Stimulated activated CD8-positive, alpha-beta memory T cell treated with anti-CD3 and anti-CD28 coated beads, Interleukin-7, amount 100 ng/mL, for 48 hours (primary cell): Measurements from ENCODE around the gene RASL11B.

Experiments
- DNase-seq, 2 donors: peaks; one replicate each; pipeline ENCODE4 v3.0.0-alpha.2; 2020; ENCODE audit warnings: low read depth in 1 of 2; ENCODE audit errors: extremely low read depth in 1 of 2

The RASL11B gene

DNA sequence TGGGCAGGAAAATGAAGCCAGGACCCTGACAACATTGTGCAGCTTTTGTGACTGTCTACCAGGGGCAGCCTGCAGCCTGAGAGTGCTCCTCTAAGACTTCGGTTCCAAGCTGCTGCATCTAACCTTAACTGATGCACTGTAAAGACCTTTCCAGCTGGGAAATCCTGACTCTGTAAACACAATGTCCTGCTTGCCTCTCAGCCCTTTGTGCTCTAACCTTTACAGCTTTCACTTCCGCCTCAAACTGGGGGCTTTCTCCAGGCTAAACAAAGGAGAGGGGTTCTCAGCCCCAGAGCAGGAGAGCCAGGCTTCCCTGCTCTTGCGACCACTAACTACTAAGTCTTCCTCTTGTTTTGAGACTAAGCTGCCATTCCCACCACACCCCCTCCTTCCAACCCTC is 19.3 kb upstream of the RASL11B start:
- no peak for DNase-seq

DNA sequence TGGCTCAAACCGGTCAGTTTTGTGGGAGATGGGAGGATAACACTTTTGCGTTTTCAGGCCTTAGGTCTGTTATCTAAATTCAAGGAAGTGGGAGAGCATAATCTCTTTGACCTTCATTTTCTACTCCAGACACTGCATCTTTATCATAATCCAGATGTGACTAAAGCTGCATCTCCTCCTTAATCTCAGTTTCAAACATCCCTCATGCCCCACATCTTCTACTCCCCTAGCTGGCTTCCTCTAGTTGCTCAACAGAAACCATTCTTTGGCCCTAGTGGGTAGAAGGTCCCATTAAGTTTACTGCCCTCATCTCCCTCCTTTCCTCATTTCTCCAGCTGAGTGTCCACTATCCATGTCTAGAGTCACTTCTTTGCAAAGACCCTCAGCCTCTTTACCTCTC is 18.8 kb upstream of the RASL11B start:
- no peak for DNase-seq

DNA sequence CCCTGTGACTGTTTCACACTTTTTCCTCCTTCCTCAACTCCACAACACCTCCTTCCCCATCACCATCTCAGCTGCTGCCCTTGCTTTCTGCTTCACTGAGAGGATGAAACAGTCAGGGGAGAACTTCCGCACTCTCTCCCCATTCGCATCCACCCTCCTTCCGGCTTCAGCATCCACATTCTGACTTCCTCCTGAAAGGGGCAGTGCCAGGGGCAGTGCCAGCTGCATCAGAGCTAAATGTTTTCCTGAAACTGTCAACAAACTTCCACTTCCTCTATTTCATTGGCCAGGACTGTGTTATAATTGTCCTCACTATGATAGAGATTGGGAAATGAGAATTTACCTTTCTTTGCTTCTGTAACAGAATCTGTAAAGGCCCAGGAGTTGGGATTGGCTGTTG is 18.2 kb upstream of the RASL11B start:
- DNase-seq: no peak

DNA sequence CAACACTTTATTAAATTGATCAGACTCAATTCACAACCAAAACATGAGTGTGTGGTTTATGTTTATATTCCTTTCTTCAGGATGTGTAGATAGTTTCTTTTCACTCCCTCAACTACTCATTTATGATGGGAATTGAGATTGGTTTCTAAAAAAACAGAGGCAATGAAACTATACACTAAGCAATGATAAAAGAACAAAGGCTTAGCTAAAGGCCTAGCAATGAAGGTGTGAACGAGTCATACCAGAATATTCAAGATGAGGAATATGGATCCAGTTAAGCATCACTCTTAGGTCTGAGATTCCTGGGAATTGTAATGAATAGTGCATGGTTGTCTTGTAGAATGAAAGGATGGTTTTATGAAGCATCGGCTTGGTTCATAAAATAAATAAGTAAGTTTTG is 17.5 kb upstream of the RASL11B start:
- no peak for DNase-seq

DNA sequence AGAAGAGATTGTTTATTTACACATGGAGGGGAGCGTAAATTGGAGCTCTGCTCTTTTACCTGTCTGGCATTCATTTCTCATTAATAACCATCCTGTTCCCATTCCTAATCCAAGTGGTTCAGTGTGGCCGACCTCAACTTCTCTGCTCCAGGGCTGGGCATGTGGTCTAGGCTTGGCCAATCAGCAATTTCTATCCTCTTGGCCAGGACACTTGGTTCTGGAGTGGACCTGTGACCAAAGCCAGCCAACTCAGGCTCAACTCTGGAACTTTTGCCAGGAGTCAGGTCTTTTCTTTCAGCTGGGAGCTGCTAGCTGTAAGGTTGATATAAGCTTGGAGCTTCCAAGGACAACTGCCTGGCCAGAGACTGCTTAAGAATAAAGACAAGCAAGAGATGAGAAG is 15.6 kb upstream of the RASL11B start:
- no peak for DNase-seq

DNA sequence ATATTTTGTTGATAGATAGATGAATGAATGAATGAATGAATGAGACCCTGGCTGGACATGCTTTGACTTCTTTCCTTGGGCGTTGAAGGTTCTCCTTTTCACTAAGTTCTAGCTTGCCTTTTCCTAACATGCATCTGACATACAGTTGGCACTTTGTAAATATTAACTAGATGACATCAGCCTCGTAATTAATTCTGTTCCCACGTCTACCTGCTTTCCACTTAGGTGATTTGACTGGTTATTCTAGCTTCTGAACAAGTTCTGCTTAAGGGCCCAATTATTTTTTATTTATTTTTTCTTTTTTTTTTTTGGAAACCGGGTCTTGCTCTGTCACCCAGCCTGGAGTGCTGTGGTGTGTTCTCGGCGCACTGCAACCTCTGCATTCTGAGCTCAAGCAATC is 13.9 kb upstream of the RASL11B start:
- no peak for DNase-seq

DNA sequence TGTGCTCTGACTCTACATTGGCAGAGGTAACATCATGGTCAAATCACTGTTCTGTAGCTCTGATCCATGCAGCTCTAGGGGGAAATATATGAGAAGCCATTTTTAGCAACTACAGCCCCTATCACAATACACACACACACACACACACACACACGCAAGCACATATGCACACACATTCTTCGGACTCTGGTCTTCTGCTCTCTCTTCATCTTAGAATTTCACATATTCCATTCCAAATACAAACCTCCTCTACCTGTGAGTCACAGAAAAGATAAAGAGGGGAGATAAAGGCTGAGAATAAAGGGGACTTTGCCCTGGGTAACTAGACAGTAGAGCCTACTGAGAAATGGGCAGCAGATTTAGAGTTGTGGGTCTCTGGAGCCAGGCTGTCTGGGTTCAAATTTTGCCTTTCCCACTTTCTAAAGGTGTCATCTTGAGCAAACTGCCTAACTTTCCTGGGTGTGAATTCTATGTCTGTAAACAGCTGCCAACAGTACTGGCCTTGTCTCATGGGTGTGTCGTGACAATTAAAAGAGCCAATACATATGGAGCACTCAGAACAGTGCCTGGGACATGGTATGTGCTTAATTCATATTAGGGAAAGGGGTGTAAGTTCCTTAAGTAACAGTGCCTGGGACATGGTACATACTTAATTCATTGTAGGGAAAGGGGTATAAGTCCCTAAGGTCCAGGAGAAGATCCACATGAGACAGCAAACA is 11.6 kb upstream of the RASL11B start:
- DNase-seq: no peak

DNA sequence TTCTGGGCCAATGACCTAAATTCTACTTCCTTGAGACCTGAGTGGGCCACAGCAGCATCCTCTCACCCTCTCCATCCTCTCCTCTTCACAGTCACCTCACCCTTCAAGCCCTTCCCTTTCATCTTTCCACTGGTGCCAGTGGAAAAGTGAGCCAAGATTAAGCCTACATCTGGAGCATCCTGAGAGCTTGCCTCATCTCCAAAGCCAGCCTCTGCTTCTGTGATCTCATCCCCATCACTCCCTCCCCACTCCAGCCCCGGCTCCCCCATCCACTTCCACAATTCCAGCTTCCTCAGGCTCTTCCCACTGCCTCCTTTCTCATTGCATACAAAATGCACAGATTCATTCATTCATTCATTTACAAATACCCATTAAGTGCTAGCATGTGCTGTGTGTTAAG is 10.1 kb upstream of the RASL11B start:
- DNase-seq: no peak

DNA sequence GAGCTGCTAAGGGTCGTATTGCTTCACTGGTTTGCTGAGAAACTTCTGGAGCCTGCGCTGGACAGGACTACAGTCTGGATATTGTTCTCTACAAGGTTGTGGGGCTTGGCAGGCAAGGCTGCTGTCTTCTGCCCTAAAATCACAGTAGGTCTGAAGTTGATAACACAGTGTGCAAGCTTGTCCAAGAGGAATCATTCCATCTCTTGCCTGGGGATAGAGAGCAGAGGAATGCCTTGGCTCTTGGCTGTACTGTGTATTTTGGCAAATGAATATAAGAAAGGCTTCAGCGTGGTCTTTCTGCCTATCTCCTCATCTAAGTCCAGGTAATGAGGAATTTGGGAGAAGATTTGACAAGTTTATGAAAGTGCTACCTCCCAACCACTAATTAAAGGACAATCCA is 9.4 kb upstream of the RASL11B start:
- DNase-seq: no peak

DNA sequence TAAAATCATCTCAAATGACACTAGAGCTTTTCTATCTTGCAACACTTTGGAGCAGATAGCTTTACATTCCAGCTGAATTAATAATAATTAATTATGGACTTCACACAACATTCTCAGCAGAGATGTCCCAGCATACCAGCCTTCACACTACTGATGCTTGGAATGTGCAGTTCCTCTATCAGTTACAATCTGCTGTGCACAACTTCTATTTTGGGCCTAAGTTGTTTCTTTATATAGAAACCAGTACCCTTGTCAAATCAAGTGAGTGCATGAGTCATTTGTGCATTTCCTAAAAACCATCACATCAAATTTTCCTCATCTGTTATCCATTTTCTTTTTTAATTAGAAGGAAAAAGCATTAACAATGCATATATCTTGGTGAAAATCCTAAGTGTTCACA is 8.8 kb upstream of the RASL11B start:
- DNase-seq: no peak

DNA sequence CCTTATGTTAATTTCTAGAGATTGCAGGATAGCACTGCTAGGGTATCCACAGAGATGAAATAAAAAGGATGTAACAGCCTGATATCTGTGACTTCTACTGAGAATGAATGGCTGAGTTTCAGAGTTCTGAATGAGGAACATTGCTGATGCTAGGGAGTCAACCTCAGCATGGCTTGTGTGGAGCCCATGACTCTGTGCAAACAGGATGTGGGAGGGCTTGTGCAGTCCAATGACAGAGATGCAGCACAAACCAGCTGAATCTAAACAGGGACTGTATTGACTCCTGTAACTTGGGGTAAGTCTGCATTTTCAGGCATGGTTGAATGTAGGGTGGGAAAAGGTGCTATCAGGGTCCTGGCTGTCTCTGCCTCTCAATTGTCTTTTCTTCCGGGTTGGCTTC is 5.3 kb upstream of the RASL11B start:
- DNase-seq: no peak

DNA sequence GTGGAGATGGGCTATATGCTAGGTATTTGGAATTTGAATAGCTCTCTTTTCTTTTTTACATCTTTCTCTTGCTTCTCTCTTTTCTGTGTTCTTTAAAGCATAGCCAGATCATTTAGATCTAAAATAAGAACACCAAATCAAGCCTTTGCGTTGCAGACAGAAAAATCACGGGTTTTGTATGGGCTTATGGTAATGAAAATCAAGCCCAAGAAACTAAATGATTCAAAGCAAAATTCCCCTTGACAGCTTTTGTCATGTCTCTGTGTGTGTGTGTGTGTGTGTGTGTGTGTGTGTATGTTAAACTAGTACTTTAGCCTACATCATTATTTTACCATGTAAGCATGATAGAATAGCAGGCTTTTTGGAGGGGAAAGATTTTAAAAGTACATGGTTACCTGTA is 1.8 kb upstream of the RASL11B start:
- no peak for DNase-seq

DNA sequence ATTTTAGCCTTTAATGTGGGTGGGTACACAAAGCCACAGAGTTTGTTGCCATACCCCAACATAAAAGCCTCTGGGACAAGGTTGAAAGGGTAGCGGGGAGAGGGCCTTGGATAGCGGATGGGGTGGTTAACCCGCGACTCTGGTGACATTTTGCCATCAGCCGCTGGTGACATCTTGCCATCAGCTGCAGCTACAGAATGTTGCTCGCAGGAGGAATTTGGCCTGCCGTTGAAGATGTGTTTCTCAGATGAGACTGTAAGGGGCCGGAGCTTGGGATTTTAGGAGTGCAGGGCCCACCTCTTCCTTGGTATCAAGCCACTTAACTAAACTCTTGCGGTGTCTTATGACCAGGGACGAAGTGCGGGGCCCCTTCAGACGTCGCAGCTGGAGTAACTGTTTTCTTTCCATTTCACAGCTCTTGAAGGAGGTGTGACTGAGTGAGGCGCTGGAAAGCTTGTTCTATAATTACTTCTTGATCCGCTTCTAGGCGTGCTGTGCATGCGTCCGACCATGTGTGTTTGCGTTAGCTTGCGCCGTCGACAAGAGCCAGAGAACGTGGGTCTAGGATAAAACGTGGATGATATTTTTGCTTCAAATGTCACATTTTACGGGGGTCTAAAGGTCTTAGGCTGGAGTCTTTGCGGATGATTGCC is 820 bp upstream of the RASL11B start:
- no peak for DNase-seq

DNA sequence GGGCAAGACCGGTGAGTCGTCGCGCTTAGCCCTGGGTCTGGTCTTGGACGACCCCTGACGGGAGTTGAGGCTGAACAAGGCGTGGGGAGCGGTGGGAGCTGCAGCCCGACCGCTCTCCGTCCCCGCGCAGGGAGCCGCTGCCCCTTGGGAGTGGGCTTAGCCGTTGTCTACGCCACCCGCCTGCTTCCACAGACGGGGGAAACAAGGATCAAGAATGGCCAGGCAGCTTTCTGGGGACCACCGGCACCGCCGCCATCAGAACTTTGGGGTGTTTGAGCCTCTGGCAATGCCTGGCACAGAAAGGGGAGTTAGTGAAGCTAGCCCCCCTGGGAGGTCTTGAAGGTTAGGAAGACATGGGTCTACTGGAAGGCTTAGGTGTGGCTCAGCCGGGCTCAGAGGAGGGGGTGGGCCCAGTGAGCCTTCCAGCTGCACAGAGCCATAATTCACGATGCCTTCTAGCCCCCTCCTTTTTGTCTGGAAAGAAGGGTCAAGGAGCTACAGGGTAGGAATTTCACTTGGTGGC is 583 bp downstream of the RASL11B start:
- no peak for DNase-seq

DNA sequence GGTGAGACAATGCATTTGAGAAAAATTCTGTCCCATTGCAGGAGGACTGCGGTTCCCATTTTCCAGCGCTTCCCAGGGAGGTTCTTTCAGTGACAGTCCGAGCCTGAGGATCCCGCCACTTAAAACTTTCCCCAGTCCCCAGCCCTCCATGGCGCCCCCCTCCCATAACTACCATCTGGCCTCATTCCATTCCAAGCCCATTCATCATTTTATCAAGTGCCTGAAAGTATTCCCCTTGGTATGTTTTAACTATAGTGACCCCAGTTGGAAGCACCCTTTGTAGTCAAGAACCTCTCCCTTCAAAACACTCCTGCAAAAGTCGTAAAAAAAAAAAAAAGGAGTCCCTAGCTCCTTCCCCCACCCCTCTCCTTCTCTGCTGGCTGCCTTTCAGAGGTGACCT is 1.2 kb downstream of the RASL11B start:
- DNase-seq: no peak

DNA sequence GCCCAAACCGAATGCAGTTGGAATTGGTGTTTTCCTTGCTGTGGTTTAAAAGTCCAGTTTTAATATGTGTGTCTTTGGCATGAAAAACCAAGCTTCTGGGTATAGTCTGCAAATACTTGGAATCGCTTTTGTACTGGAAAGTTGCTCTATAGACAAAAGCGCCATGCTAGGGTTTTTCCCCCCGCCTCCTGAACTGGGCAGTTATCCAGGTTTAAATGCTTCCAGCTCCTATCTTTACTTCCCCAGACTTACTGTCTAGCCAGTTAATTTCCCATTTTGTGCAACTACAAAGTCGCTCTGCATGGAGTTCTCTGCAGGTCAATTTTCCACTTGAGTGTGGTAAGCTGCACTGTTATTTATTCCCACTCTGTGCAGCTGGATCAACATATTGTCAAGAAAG is 2.7 kb downstream of the RASL11B start:
- DNase-seq: no peak

DNA sequence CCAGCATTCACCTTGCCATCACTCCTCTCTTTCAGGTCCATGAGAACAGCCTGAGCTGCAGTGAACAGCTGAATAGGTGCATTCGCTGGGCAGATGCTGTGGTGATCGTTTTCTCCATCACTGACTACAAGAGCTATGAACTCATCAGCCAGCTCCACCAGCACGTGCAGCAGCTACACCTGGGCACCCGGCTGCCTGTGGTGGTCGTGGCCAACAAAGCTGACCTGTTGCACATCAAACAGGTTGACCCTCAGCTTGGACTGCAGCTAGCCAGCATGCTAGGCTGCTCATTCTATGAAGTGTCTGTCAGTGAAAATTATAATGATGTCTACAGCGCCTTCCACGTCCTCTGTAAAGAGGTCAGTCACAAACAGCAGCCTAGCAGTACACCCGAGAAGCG is 3.2 kb downstream of the RASL11B start:
- no peak for DNase-seq

DNA sequence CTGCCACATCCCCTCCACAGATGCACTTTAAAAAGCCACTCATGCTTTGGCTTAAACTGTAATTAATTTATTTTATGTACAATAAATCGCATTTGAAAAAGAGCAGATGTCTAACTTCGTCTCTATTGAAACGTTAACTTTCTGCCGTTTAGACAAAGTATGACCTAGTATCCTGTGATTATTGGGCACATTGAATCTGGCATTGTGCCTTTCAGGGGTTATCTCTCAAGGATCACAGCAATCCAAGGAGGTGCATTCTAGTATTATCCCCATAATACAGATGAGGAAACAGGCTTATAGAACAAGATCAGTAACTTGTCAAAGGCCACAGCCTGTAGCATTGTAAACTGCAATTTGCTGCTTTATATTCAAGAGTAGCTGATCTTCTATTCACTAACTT is 4.6 kb downstream of the RASL11B start:
- no peak for DNase-seq

DNA sequence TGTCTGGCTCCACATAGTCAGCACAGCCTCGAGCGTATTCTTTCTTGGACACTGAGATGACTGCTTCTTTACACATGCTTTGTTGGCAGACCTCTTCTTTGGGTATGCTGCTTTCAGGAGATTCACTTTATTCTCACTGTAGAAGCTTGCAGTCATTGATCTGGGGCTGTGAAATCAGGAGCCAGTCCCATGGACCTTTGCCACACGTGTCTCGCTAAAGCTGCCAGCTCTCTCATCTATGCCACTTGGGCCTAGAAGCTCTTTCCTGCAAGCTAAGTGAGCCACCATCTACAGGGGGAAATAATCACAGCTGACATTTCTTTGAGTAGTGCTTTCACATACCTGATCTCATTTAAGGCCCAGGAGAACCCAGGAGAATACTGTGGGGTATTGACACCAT is 5.0 kb downstream of the RASL11B start:
- DNase-seq: no peak

DNA sequence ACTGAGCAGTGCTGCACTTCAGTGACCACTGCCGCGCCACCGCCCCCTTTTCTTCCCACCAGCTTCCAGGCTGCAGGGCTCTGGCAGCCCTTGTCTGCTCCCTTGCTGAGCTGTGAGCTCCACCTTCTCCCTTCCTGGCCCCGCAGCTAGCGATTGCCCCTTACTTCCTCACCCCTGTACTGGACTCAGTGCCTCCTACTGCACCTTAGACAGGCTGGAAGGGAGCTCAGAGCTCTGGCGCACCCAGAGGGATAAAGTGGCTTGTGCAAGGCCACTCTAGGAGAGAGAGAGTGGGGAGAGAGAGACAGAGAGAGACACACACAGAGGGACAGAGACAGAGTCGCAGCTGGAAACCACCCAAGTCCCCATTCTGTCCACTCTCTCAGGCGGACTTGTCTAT is 6.0 kb downstream of the RASL11B start:
- DNase-seq: no peak

DNA sequence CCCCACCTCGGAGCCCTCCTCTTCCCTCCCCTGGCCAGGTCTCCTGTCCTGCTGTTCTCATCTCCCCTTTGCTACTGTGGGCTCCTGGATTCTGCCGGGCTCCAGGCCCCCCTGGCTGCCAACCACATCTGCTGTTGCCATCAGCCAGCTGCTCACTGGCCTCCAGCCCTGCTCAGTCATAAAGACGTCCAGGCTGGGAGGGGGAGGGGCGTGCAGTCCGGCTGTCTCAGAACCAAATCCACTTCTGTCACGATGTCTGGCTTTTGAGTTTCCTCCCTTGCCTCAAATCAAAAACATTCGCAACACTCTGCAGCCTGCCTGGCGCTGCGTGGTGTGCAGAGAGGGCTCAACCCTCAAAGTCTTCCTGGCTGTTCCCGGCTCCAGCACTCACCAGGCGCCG is 7.1 kb downstream of the RASL11B start:
- DNase-seq: no peak

DNA sequence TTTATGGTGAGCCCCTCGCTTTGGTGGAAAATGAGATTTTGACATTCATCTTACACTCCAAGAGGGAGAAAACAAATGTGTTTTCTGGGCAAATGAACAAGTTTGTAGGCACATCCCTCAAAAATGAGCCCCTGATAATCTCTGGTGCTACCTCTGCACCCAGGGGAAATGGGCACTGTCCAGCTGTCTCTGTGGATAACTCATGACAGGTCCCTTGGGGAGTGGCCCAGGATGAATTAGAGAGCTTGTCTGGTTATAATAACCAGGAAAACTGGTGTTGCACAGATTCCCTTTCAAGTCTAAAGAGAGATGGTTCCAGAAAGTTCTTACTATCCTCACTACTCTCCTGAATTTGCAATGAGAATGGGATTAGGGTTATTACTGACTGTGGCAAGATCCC is 7.5 kb downstream of the RASL11B start:
- no peak for DNase-seq

DNA sequence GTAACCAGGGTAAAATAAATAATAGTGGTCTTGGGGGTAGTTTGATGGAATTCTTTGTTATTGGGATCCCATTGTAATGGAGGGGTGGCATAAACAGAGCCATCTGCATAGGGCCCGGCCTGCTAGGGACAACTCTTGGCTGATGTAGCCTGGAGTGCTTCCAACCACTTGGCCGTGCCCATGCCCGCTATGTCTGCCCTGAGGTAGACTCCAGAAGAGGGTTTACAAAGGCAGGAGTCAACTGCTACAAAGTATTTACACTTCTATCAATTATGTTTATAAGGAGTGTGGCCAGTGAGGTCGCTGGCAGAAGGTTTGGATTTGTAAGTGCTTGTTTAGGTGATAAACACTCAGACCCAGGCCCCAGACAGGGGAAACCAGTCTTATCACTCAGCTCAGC is 8.1 kb downstream of the RASL11B start:
- no peak for DNase-seq
